OCI-LY3 (cell line): ENCODE measurements around the gene PGAP2.

Experiments used
- CTCF ChIP-seq: fragments of 200-600, 300-600 bp; sonication (generic); IDR thresholded peaks from 2 replicates; pipeline ENCODE4 v1.5.1; 2014; ENCODE audit warnings: antibody characterized with exemption, low read length, low read depth
- EZH2phosphoT487 ChIP-seq: fragments of 200-600 bp; shearing (Covaris generic); IDR thresholded peaks from 2 replicates; pipeline ENCODE4 v1.6.1; 2018; ENCODE audit warnings: antibody characterized with exemption, mixed run types, low read depth

DNA sequence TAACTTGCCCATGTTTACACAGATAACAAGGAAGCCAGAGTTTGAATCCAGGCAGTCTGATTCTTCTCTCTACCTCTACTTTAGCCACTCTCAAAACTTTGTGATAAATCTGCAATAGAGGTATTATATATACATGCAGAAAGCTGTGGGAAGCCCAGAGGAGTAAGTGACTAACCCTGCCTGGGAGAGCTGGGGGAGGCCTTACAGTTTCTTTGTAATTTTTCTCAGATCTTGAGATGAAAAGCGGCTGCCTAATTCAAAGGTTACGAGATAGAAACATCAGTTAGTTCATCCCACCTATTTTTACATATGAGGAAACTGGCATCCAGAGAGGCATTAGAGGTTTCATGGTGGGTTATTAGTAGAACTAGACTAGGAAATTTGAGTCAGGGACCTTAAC is 52.0 kb downstream of the PGAP2 start:
- TF ChIP-seq CTCF = no peak
- no peak for TF ChIP-seq EZH2phosphoT487
